ENCODE results near the gene PHYHD1. TPM values are rescaled to one million over a fixed set of nuclear protein-coding genes. Genes with fewer than 3 reads are reported as not detected.
"Not testable (repeated sequence)": the region's sequence is repeated elsewhere in the genome, so short reads cannot be mapped to it uniquely, and the experiment has no call there.

PHYHD1 gene
- total RNA-seq, 1 experiment from 2014 or later = not detected

GRCh38 chr9:128937310-128938165 is 16.8 kb downstream of the PHYHD1 start:
- H3K9ac ChIP-seq (ENCODE audit: low read length) = no peak overlapping the region
- no peaks in the 10 kb centered on the region for H3K36me3 ChIP-seq (ENCODE audit: insufficient read depth, low read length)
- H2AFZ ChIP-seq (ENCODE audit: low read length) = no peak overlapping the region
- H3K27ac ChIP-seq (ENCODE audit: low read length) = no peak overlapping the region
- no peaks in the 10 kb centered on the region for H4K20me1 ChIP-seq (ENCODE audit: insufficient read depth, low read depth, low read length)
- no peaks in the 10 kb centered on the region for H3K4me1 ChIP-seq (ENCODE audit: low read length)
- H3K79me2 ChIP-seq (ENCODE audit: low read length) = no peaks in the 10 kb centered on the region
- no peaks in the 10 kb centered on the region for H3K27me3 ChIP-seq (ENCODE audit: low read length)
- H3K4me2 ChIP-seq (ENCODE audit: low read depth, low read length, poor library complexity, severe bottlenecking) = no peak overlapping the region
- DNase-seq = no peak
- H3K9me2 ChIP-seq (replicated peaks; ENCODE audit: insufficient read depth, low read length) = no peaks in the 10 kb centered on the region
- H3K9me3 ChIP-seq (ENCODE audit: low read length) = no peaks in the 10 kb centered on the region
- H3K4me3 ChIP-seq (ENCODE audit: low read length) = no peak overlapping the region

- Histone ChIP-seq H2AFZ (ENCODE audit: low read length) (no peak overlapping the region), H3K79me2 (ENCODE audit: low read length) (no peaks in the 10 kb centered on the region), H3K27ac (ENCODE audit: low read length) (no peak overlapping the region), H4K20me1 (ENCODE audit: insufficient read depth, low read depth, low read length) (no peaks in the 10 kb centered on the region), H3K36me3 (ENCODE audit: insufficient read depth, low read length) (no peaks in the 10 kb centered on the region), H3K27me3 (ENCODE audit: low read length) (no peaks in the 10 kb centered on the region), H3K4me3 (ENCODE audit: low read length) (no peak overlapping the region), H3K4me1 (ENCODE audit: low read length) (no peaks in the 10 kb centered on the region), H3K9me2 (replicated peaks; ENCODE audit: insufficient read depth, low read length) (no peaks in the 10 kb centered on the region), H3K9ac (ENCODE audit: low read length) (no peak overlapping the region), H3K9me3 (ENCODE audit: low read length) (no peaks in the 10 kb centered on the region), H3K4me2 (ENCODE audit: low read depth, low read length, poor library complexity, severe bottlenecking) (no peak overlapping the region)
- DNase-seq = no peak
Observed at GRCh38 chr9:128940271-128940921, 19.6 kb downstream of the PHYHD1 start.

GRCh38 chr9:128940946-128941755 is 20.4 kb downstream of the PHYHD1 start:
- H3K9me2 ChIP-seq (replicated peaks; ENCODE audit: insufficient read depth, low read length) = no peaks in the 10 kb centered on the region
- no peak overlapping the region for H3K4me3 ChIP-seq (ENCODE audit: low read length)
- no peak overlapping the region for H3K27ac ChIP-seq (ENCODE audit: low read length)

GRCh38 chr9:128943832-128944620 is 23.2 kb downstream of the PHYHD1 start:
- peaks cover 28% of the 10 kb centered on the region for H3K79me2 ChIP-seq (ENCODE audit: low read length)
- H3K9me3 ChIP-seq (ENCODE audit: low read length) = no peaks in the 10 kb centered on the region
- H4K20me1 ChIP-seq (ENCODE audit: insufficient read depth, low read depth, low read length) = no peaks in the 10 kb centered on the region
- H3K4me3 ChIP-seq (ENCODE audit: low read length) = no peak overlapping the region
- no peaks in the 10 kb centered on the region for H3K36me3 ChIP-seq (ENCODE audit: insufficient read depth, low read length)
- H3K9ac ChIP-seq (ENCODE audit: low read length) = no peak overlapping the region
- peaks cover 18% of the 10 kb centered on the region for H3K4me1 ChIP-seq (ENCODE audit: low read length)
- H2AFZ ChIP-seq (ENCODE audit: low read length) = no peak overlapping the region
- H3K27me3 ChIP-seq (ENCODE audit: low read length) = no peaks in the 10 kb centered on the region
- DNase-seq = no peak
- H3K4me2 ChIP-seq (ENCODE audit: low read depth, low read length, poor library complexity, severe bottlenecking) = no peak overlapping the region
- no peaks in the 10 kb centered on the region for H3K9me2 ChIP-seq (replicated peaks; ENCODE audit: insufficient read depth, low read length)
- H3K27ac ChIP-seq (ENCODE audit: low read length) = no peak overlapping the region

More at GRCh38 chr9:128940946-128941755, 20.4 kb downstream of the PHYHD1 start:
- H4K20me1 ChIP-seq (ENCODE audit: insufficient read depth, low read depth, low read length) = no peaks in the 10 kb centered on the region
- no peak for DNase-seq
- H3K36me3 ChIP-seq (ENCODE audit: insufficient read depth, low read length) = no peaks in the 10 kb centered on the region
- H3K27me3 ChIP-seq (ENCODE audit: low read length) = no peaks in the 10 kb centered on the region
- H3K79me2 ChIP-seq (ENCODE audit: low read length) = peaks cover 6% of the 10 kb centered on the region
- H3K9me3 ChIP-seq (ENCODE audit: low read length) = no peaks in the 10 kb centered on the region
- no peak overlapping the region for H3K9ac ChIP-seq (ENCODE audit: low read length)
- H2AFZ ChIP-seq (ENCODE audit: low read length) = no peak overlapping the region
- no peak overlapping the region for H3K4me2 ChIP-seq (ENCODE audit: low read depth, low read length, poor library complexity, severe bottlenecking)
- H3K4me1 ChIP-seq (ENCODE audit: low read length) = peaks cover 2% of the 10 kb centered on the region

GRCh38 chr9:128944966-128945365 is 24.2 kb downstream of the PHYHD1 start:
- not testable (repeated sequence) for H3K9me3 ChIP-seq (ENCODE audit: low read length); H2AFZ ChIP-seq (ENCODE audit: low read length)

GRCh38 chr9:128945798-128946501 is 25.2 kb downstream of the PHYHD1 start:
- Histone ChIP-seq H3K9me2 (replicated peaks; ENCODE audit: insufficient read depth, low read length) (no peaks in the 10 kb centered on the region), H3K27me3 (ENCODE audit: low read length) (no peaks in the 10 kb centered on the region), H3K36me3 (ENCODE audit: insufficient read depth, low read length) (0 out of 2 replicates have a peak, but pooled peaks cover 3% of the 10 kb centered on the region), H3K4me1 (ENCODE audit: low read length) (peaks cover 19% of the 10 kb centered on the region), H3K9me3 (ENCODE audit: low read length) (no peaks in the 10 kb centered on the region), H3K27ac (ENCODE audit: low read length) (no peak overlapping the region), H4K20me1 (ENCODE audit: insufficient read depth, low read depth, low read length) (no peaks in the 10 kb centered on the region), H3K4me3 (ENCODE audit: low read length) (peak overlapping the region; percentile 97; the same call in 1 of the 2 replicates), H3K9ac (ENCODE audit: low read length) (peak overlapping the region; percentile 97), H3K4me2 (ENCODE audit: low read depth, low read length, poor library complexity, severe bottlenecking) (peak overlapping the region; percentile 98), H3K79me2 (ENCODE audit: low read length) (peaks cover 35% of the 10 kb centered on the region), H2AFZ (ENCODE audit: low read length) (no peak overlapping the region)
- DNase-seq = no peak

More at GRCh38 chr9:128944966-128945365, 24.2 kb downstream of the PHYHD1 start:
- not testable (repeated sequence) for H3K27ac ChIP-seq (ENCODE audit: low read length); H4K20me1 ChIP-seq (ENCODE audit: insufficient read depth, low read depth, low read length); H3K4me3 ChIP-seq (ENCODE audit: low read length); H3K9ac ChIP-seq (ENCODE audit: low read length); H3K27me3 ChIP-seq (ENCODE audit: low read length); H3K9me2 ChIP-seq (replicated peaks; ENCODE audit: insufficient read depth, low read length); DNase-seq; H3K4me2 ChIP-seq (ENCODE audit: low read depth, low read length, poor library complexity, severe bottlenecking); H3K36me3 ChIP-seq (ENCODE audit: insufficient read depth, low read length)
- H3K79me2 ChIP-seq (ENCODE audit: low read length) = peaks cover 35% of the 10 kb centered on the region
- H3K4me1 ChIP-seq (ENCODE audit: low read length) = peaks cover 19% of the 10 kb centered on the region

- no peaks in the 10 kb centered on the region for H4K20me1 ChIP-seq (ENCODE audit: insufficient read depth, low read depth, low read length)
- H3K4me3 ChIP-seq (ENCODE audit: low read length) = peak overlapping the region; percentile 97
- peak overlapping the region; percentile 39 for H2AFZ ChIP-seq (ENCODE audit: low read length)
- H3K79me2 ChIP-seq (ENCODE audit: low read length) = peaks cover 35% of the 10 kb centered on the region
- H3K4me1 ChIP-seq (ENCODE audit: low read length) = peaks cover 19% of the 10 kb centered on the region
- no peaks in the 10 kb centered on the region for H3K27me3 ChIP-seq (ENCODE audit: low read length)
- no peak for DNase-seq
- H3K27ac ChIP-seq (ENCODE audit: low read length) = no peak overlapping the region
- no peaks in the 10 kb centered on the region for H3K9me3 ChIP-seq (ENCODE audit: low read length)
- H3K9me2 ChIP-seq (replicated peaks; ENCODE audit: insufficient read depth, low read length) = no peaks in the 10 kb centered on the region
- peak overlapping the region; percentile 98 for H3K4me2 ChIP-seq (ENCODE audit: low read depth, low read length, poor library complexity, severe bottlenecking)
- 0 out of 2 replicates have a peak, but pooled peaks cover 3% of the 10 kb centered on the region for H3K36me3 ChIP-seq (ENCODE audit: insufficient read depth, low read length)
- peak overlapping the region; percentile 97 for H3K9ac ChIP-seq (ENCODE audit: low read length)
Observed at GRCh38 chr9:128946571-128947276, 25.9 kb downstream of the PHYHD1 start.

Data from Karpas-422 (cell line).